B cell (primary cell): ENCODE measurements around the gene ABCA1. TPM values are rescaled to one million over a fixed set of nuclear protein-coding genes. Genes with fewer than 3 reads are reported as not detected.

ENCODE experiments used
- ATAC-seq: fragments of 200-7000 bp; cut with Tn5 transposase; one replicate; pipeline ENCODE4 v1.10.0; 2021; ENCODE audit warnings: low read depth, mild to moderate bottlenecking, moderate number of reproducible peaks, moderate library complexity
- CTCF ChIA-PET: fragments of 350-600 bp; sonication (Branson Sonifier 250); formaldehyde crosslinking; loops from one replicate; lab custom pipeline; 2021; ENCODE audit warnings: antibody characterized with exemption, inconsistent platforms; lab: Charles Lee
- POLR2A ChIA-PET: fragments of 350-600 bp; sonication (Branson Sonifier 250); formaldehyde crosslinking; loops from one replicate; lab custom pipeline; 2021; ENCODE audit warnings: antibody characterized with exemption; lab: Charles Lee
- DNase-seq: peaks from one replicate; pipeline ENCODE4 v3.0.0; 2013
- H2AFZ ChIP-seq: 2 replicates; pipeline ENCODE4 v1.6.1; 2012; ENCODE audit warnings: mild to moderate bottlenecking, low read depth, low read length; ENCODE audit not compliant: insufficient read depth, poor library complexity, severe bottlenecking
- H3K27ac ChIP-seq, 2 donors: 1 replicate in 1 of 2; 2 replicates in 1 of 2; pipeline ENCODE4 v1.5.1; 2012 to 2013; ENCODE audit warnings: low read length in 2 of 2, mild to moderate bottlenecking in 2 of 2, moderate library complexity in 1 of 2
- H3K27me3 ChIP-seq, 4 experiments: fragments of 200-600 bp in 1 of 4; sonication (generic) in 1 of 4; replicated peaks in 1 of 4; 1 replicate in 2 of 4; 2 replicates in 2 of 4; pipeline versions ENCODE4 v1.6.1 to v1.7.0; 2013 to 2016; ENCODE audit warnings: low read length in 3 of 4, mild to moderate bottlenecking in 2 of 4, mixed read lengths in 1 of 4, moderate library complexity in 1 of 4; ENCODE audit not compliant: insufficient read depth in 4 of 4, control insufficient read depth in 3 of 4; ENCODE audit errors: control extremely low read depth in 1 of 4
- H3K36me3 ChIP-seq, 2 experiments: replicated peaks in 1 of 2; 1 replicate in 1 of 2; 2 replicates in 1 of 2; pipeline versions ENCODE4 v1.6.1 to v1.7.1; 2013; ENCODE audit warnings: low read length in 1 of 2; ENCODE audit not compliant: insufficient read depth in 2 of 2, control insufficient read depth in 1 of 2; ENCODE audit errors: control extremely low read depth in 1 of 2, extremely low read depth in 1 of 2
- H3K4me1 ChIP-seq, 2 donors: fragments of 200-600 bp in 1 of 2; sonication (generic) in 1 of 2; 1 replicate in 1 of 2; 2 replicates in 1 of 2; pipeline versions ENCODE4 v1.5.1 to v1.6.1; 2013 to 2017; ENCODE audit warnings: low read length in 2 of 2; ENCODE audit not compliant: control insufficient read depth in 2 of 2, insufficient read depth in 2 of 2
- H3K4me2 ChIP-seq: replicated peaks from 2 replicates; pipeline ENCODE3; 2012; ENCODE audit warnings: mild to moderate bottlenecking, low read depth, low read length; ENCODE audit not compliant: poor library complexity, severe bottlenecking
- H3K4me3 ChIP-seq, 5 experiments: fragments of 200-600 bp in 1 of 5; sonication (generic) in 1 of 5; 1 replicate in 3 of 5; 2 replicates in 2 of 5; pipeline versions ENCODE4 v1.5.1 to v1.7.0; 2011 to 2016; ENCODE audit warnings: low read length in 4 of 5, mild to moderate bottlenecking in 4 of 5, low read depth in 2 of 5, control low read depth in 1 of 5, moderate library complexity in 1 of 5; ENCODE audit not compliant: insufficient read depth in 1 of 5; ENCODE audit errors: control extremely low read depth in 1 of 5, extremely low read depth in 1 of 5
- H3K79me2 ChIP-seq: fragments of 200-600 bp; sonication (generic); one replicate; pipeline ENCODE4 v1.6.0; 2016; ENCODE audit warnings: low read length; ENCODE audit not compliant: control insufficient read depth, insufficient read depth
- H3K9ac ChIP-seq: fragments of 200-600 bp; sonication (generic); 2 replicates; pipeline ENCODE4 v1.6.1; 2017; ENCODE audit warnings: mild to moderate bottlenecking, low read length, moderate library complexity
- H3K9me3 ChIP-seq, 3 donors: one replicate each; pipeline versions ENCODE4 v1.6.1 to v1.7.1; 2013; ENCODE audit warnings: low read length in 2 of 3; ENCODE audit not compliant: control insufficient read depth in 2 of 3, insufficient read depth in 1 of 3; ENCODE audit errors: control extremely low read depth in 1 of 3
- H4K20me1 ChIP-seq: 2 replicates; pipeline ENCODE4 v1.6.0; 2012; ENCODE audit warnings: mild to moderate bottlenecking, low read length; ENCODE audit not compliant: insufficient read depth, control insufficient read depth, poor library complexity, severe bottlenecking
- H3K27ac Mint-ChIP-seq: one replicate; pipeline ENCODE4 v1.8.0; 2021; ENCODE audit warnings: mixed read lengths
- H3K27me3 Mint-ChIP-seq: one replicate; pipeline ENCODE4 v1.8.0; 2021; ENCODE audit warnings: mixed read lengths
- H3K4me1 Mint-ChIP-seq: one replicate; pipeline ENCODE4 v1.8.0; 2021; ENCODE audit warnings: mixed read lengths
- H3K4me3 Mint-ChIP-seq: one replicate; pipeline ENCODE4 v1.8.0; 2021; ENCODE audit warnings: mixed read lengths
- H3K9me3 Mint-ChIP-seq: one replicate; pipeline ENCODE4 v1.8.0; 2022; ENCODE audit warnings: mixed read lengths; ENCODE audit not compliant: insufficient read depth
- CTCF ChIP-seq: fragments of 200-600 bp; IDR thresholded peaks from one replicate; pipeline ENCODE4 v1.8.0; 2022; ENCODE audit warnings: antibody characterized with exemption, mild to moderate bottlenecking
- EZH2 ChIP-seq: IDR thresholded peaks from 2 replicates; pipeline ENCODE4 v1.6.1; 2012; ENCODE audit warnings: borderline replicate concordance, low read depth, mild to moderate bottlenecking, moderate library complexity, low read length; ENCODE audit not compliant: insufficient read depth, poor library complexity, severe bottlenecking
- WGBS: methylation state at CpG from one replicate; pipeline ENCODE4 v1.1.5; 2013; ENCODE audit warnings: missing lambda C conversion rate; ENCODE audit not compliant: insufficient coverage; 5-methylcytosine and 5-hydroxymethylcytosine counted together
- intact Hi-C: fragments of 100-400 bp; cut with micrococcal nuclease; formaldehyde crosslinking; loops from one replicate; pipeline ENCODE4 v1.10.0; 2022
- polyA plus RNA-seq: library from polyadenylated mRNA; depleted of rRNA; stranded (reverse); fragments of >200 nt; gene quantifications from 2 replicates; pipeline ENCODE4 v1.2.3, GENCODE V29; 2012
- total RNA-seq, 2 donors: library from RNA; stranded (reverse); fragments of 120-200 nt in 1 of 2; gene quantifications; 1 replicate in 1 of 2; 2 replicates in 1 of 2; pipeline versions ENCODE4 v1.2.3 to v1.2.4, GENCODE V29; 2013 to 2022

ABCA1 gene
- total and polyA plus RNA-seq, 2 donors (not counting 1 experiment from before 2014, with no cell fraction given) = 5.2 to 24.0 TPM

DNA sequence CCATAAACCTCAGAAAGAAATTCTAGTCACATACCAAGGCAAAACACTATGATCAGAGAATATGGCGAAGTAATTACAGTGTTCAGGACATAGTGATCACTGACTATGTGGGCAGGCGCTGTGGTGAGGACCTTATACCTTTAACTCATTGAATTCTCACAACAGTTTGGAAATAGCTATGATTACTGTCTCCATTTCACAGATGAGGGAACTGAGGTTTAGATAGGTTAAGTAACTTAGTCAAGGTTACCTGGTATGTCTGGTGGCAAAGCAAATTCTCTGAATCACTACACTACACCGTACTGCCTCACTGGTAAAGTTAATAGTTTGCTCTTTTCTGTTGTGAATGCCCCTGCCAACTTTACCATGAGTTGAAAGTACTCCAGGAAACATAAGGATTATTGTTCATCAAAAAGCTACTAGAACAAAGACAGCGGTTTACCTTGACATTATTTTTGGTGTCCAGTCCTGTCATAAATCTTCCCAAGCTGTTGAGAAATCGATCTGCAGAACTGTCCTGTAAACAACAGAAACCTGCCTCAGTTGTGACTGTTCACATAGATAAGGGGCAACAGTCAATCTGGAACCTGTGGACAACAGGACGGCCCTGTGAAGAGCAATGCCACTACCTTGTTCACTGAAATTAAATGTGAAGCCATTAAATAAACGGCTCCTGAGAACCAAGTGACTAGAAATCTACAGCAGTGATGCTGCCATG lies 127.7 kb downstream of the ABCA1 start:
- CTCF ChIA-PET = interaction anchor here (1.2 kb wide), 1 partner anchor 20 kb away, joined by 4 read pairs; no protein-coding TSS in a partner anchor
- Histone ChIP-seq H3K79me2 (no peaks in the 10 kb centered on the region), H3K9ac (no peak overlapping the region), H4K20me1 (no peaks in the 10 kb centered on the region), H3K4me1 (no peaks in the 10 kb centered on the region), H3K27ac (no peak overlapping the region), H3K4me2 (no peak overlapping the region), H2AFZ (no peak overlapping the region), H3K9me3 (no peaks in the 10 kb centered on the region), H3K36me3 (peaks cover 15 to 97% of the 10 kb centered on the region in 2 experiments), H3K4me3 (no peak overlapping the region), H3K27me3 (no peaks in the 10 kb centered on the region)
- TF ChIP-seq EZH2 (no peak), CTCF (no peak)
- no peak overlapping the region for H3K4me3 Mint-ChIP-seq
- intact Hi-C loops = no loop called here
- H3K9me3 Mint-ChIP-seq = no peaks in the 10 kb centered on the region
- H3K4me1 Mint-ChIP-seq = no peaks in the 10 kb centered on the region
- WGBS = 95% methylated on average over 4 of the region's 7 CpGs
- no peak for ATAC-seq
- H3K27ac Mint-ChIP-seq = no peak overlapping the region
- H3K27me3 Mint-ChIP-seq = no peaks in the 10 kb centered on the region
- POLR2A ChIA-PET = no interaction called here
- DNase-seq = no peak

DNA sequence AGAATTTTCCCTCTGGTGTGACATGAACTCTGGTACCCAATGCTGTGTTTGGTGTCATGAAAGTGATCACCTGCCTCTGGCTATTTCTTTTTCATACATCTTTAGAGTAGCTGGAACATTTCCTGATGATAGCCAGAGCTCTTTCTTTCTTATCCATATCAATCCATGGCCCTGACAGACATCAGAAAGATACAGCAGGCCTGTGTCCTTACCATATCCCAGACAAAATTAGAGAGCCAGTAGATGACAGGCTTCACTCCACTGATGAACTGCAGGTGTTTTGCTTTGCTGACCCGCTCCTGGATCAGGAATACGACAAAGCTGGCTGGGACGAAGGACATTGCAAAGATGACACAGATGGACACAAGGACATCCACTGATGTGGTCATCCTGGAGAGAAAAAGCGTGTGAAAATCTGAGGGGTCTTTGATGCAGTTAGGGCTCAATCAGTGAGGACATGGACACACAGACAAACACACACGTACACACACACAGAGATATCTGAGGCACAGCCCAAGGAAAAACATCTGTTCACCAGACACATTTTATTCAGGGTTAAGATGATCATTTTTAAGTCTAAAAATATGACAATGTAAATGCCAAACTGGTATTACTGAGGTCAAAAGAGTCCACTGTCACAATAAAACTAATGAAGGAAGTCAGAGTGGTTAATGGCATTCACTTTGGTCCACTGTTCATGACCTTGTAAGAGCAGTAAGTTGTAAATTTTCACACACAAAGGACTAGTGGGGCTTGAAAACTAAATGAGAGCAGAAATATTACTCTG lies 129.6 kb downstream of the ABCA1 start:
- ChIA-PET POLR2A (no interaction called here), CTCF (no interaction called here)
- H3K4me3 Mint-ChIP-seq = no peak overlapping the region
- no peak overlapping the region for H3K27ac Mint-ChIP-seq
- H3K9me3 ChIP-seq = no peaks in the 10 kb centered on the region
- peaks cover 9 to 97% of the 10 kb centered on the region in 2 experiments for H3K36me3 ChIP-seq
- no peak for ATAC-seq
- no peak overlapping the region for H2AFZ ChIP-seq
- no peaks in the 10 kb centered on the region for H3K4me1 ChIP-seq
- H3K4me1 Mint-ChIP-seq = no peaks in the 10 kb centered on the region
- H3K9me3 Mint-ChIP-seq = no peaks in the 10 kb centered on the region
- intact Hi-C loops = no loop called here
- DNase-seq = no peak
- no peak overlapping the region for H3K27ac ChIP-seq
- H3K79me2 ChIP-seq = no peaks in the 10 kb centered on the region
- H3K9ac ChIP-seq = no peak overlapping the region
- 95% methylated on average over 4 of the region's 5 CpGs for WGBS
- H3K27me3 ChIP-seq = no peaks in the 10 kb centered on the region
- H3K27me3 Mint-ChIP-seq = no peaks in the 10 kb centered on the region
- no peak for TF ChIP-seq CTCF
- TF ChIP-seq EZH2 = no peak
- no peak overlapping the region for H3K4me2 ChIP-seq
- H4K20me1 ChIP-seq = no peaks in the 10 kb centered on the region
- no peak overlapping the region for H3K4me3 ChIP-seq
